HG03103 (cell line): ENCODE measurements around the gene CORO2B.

Experiments
- ATAC-seq: cut with Tn5 transposase; IDR thresholded peaks from one replicate; pipeline ENCODE4 v1.9.1; 2021; ENCODE audit warnings: low read depth; ENCODE audit not compliant: unreplicated experiment

Gene CORO2B

DNA sequence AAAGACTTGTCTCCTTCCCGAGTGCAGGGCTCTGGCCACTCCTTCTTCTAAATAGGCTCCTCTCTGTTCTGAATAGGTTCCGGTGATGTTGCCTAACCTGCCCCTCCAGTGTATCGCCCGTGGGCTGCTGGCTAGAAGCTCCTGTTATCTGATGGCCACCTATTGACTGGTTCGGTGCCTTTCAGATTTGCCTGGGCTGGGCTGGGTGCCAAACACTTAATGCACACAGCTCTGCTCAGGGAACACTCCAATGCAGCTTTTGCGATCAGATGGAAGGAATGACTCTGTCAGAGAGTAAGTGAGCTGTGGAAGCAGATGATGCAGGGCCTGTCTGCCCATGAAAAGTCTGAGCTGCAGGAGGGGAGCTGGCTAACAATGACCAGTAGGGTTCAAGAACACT lies 112.9 kb downstream of the CORO2B start:
- no peak for ATAC-seq

DNA sequence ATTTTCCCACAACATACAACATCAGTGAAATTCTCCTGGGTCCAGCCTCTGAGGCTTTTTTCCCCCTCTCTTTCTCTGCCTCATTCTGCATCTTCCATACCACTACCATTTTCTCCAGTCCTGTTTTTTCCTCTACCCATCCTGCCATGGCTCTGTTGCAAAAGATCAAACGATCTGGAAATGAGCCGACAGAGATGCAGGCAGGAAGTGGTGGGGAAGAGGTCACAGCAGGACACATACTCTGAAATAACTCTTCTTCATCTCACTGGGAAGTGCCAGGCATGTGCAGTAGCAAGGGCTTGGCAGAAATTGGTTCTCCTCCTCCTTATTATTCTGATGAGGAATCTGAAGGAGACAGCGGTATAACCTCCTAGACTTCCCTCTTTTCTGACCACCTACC lies 114.3 kb downstream of the CORO2B start:
- ATAC-seq = no peak

DNA sequence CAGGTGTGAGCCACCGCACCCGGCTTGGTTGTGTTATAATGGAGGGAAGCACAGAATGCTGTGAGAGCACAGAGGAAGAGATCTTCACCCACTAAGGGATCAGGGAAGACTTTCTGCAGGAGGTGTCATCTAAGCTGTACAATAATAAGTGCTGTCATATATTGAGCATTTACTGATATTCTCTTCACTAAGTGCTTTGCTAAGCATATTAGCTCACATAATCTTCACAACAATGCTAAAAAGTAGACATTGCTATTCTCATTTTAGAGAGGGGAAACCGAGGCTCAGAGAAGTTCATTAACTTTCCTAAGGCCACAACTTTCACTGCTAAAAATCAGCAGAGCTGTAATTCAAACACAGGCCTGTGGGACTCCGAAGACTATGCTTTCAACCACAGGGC lies 115.3 kb downstream of the CORO2B start:
- no peak for ATAC-seq

GRCh38 chr15:68695061-68695595 lies 116.3 kb downstream of the CORO2B start:
- ATAC-seq = no peak

DNA sequence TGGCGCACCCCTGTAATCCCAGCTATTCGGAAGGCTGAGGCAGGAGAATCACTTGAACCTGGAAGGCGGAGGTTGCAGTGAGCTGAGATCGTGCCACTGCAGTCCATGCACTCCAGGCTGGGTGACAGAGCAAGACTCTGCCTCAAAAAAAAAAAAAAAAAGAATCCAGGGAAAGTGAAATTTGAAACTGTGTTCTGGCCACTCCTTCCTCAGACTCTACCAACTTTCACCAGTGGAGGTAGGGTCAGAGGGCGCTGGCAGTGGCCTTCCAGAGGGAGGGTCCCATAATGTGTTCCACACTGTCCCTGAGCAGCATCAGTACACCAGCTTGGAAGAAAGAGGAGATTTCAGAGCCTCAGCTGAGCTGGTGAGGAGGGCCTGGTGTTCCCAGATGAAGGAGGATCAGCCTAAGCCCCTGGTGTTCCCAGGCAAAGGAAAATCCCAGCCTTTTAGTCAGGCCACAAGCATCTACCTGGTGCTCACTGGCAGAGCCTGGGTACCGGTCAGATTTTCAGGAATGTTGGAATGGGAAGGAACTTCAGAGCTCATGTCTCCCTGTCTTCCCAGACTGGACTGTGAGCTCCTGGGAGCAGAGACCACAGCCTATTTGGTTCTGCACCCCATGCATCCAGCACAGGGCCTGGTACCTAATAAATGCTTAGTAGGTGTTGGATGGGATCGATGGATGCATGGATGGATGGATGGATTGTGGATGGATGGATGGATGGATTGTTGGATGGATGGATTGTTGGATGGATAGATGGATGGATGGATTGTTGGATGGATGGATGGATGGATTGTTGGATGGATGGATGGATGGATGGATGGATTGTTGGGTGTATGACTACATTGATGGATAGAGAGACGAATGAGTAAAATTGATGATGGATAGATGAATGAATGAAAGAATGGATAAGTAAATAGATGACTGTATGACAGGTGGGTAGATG lies 117.9 kb downstream of the CORO2B start:
- no peak for ATAC-seq

- no peak for ATAC-seq
These were observed 119.2 kb downstream of the CORO2B start for GRCh38 chr15:68697711-68698690.

DNA sequence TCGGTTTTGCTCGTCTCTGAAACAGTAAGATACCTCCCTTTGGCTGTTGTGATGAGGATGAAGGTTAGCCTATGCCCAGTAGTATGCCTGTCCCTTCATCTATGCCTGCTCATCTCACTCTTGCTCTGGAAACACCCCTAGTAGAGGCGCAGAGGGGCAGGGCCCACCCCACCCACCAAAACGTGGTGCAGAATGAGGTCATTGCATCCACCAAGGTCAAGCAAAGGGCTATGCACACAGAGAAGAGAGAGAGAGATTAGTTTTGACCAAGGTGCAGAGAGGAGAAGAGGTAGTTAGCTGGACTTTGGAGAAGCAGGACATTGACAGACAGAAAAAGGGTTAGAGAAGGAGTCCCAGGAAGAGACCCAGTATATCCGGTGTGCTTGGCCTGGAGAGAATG lies 119.9 kb downstream of the CORO2B start:
- no peak for ATAC-seq

DNA sequence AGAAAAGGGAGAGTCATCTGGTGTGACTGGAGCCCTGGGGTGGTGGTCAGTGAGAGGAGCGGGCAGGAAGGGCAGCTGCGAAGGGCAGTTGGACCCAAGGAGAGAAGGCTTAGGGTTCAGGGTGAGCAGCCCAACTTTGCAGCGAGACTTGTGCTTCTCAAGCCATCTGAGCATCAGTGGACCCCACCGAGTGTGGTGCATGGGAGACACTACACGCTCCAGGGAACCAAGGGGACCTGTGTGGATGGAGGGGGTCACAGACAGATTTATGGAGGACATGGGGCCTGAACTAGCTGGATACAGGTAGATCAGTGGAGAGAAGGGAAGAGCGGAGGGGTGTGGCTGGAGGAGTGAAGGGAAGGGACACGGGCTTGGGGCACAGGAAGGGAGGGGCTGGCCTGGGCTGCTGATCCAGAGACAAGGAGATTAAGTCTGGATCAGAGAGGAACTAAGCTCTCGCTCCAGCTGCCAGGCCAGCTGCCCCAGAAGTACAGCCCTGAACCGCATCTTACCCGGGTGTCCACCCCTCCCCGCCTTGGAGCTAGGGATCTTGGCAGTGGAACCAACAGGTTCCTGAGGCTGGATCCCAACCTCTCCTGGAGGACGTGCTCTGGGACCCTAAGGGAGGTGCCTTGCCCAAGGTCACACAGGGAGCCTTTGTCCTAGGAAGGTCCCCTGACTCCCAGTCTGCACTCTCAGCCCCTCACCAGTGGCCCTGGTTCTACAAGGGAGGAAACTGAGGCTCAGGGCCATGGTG lies 120.5 kb downstream of the CORO2B start:
- no peak for ATAC-seq

- no peak for ATAC-seq
These were observed 121.2 kb downstream of the CORO2B start for GRCh38 chr15:68699881-68700454.

GRCh38 chr15:68700455-68701123 lies 121.8 kb downstream of the CORO2B start:
- no peak for ATAC-seq

- ATAC-seq = no peak
These were observed 123.1 kb downstream of the CORO2B start for GRCh38 chr15:68701886-68702285.

- no peak for ATAC-seq
These were observed 125.8 kb downstream of the CORO2B start for GRCh38 chr15:68704496-68705021.

- ATAC-seq = no peak
These were observed 127.5 kb downstream of the CORO2B start for GRCh38 chr15:68706256-68706655.

- ATAC-seq = no peak
These were observed 128.1 kb downstream of the CORO2B start for GRCh38 chr15:68706931-68707330.

DNA sequence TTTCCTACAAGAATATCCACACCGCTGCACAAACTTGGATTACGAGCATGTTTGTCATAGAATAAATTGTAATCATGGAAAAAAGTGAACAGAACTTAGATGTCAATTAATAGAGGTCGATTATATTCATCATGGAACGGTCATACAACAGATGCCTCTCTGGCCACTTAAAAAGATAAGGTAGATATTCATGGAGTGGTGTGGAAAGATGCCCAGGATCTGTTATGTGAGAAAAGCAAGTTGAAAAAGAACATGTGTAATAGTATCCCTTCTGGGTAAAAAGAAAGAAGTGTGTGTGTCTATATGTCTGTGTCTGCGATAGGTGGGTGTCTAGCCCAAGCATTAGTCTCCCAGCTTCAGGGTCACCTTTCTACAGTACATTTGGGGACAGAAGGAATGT lies 128.6 kb downstream of the CORO2B start:
- no peak for ATAC-seq

- ATAC-seq = no peak
These were observed 131.1 kb downstream of the CORO2B start for GRCh38 chr15:68709876-68710275.

- no peak for ATAC-seq
These were observed 131.7 kb downstream of the CORO2B start for GRCh38 chr15:68710536-68710935.

DNA sequence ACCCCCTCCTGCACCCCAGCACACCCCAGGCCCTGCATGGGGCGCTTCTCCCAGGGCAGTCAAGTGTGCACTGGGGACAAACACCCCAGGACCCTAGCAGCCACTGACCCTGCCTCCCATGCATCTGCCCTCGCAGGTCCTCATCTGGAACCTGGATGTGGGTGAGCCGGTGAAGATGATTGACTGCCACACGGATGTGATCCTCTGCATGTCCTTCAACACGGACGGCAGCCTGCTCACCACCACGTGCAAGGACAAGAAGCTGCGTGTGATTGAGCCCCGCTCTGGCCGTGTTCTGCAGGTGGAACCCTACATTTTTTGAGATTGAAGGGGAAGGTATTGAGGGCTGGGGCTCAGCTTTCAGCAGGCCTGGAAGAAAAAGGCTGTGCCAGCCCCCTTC lies 132.6 kb downstream of the CORO2B start:
- no peak for ATAC-seq

DNA sequence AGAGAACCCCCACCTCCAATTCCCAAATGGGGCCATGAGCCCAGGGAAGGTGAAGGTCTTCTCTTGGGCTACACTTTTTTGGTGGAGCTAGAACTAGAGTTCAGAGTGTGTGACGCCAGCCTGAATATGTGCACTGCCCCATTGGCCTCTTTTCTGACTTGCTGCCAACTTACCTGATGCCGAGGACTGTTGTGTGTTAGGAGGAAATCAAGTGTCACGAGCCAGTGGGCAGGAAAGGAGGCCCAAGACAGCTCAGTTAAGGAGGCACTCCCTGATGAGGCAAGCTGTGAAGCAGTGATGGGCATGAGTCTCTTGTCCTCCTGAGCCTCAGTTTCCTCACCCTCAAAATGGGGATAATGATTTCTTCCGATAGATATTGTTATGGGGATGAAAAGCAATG lies 134.1 kb downstream of the CORO2B start:
- no peak for ATAC-seq
